Cardiac muscle cell (in vitro differentiated cells and primary cell): ENCODE measurements around the gene MYO5B. TPM values are rescaled to one million over a fixed set of nuclear protein-coding genes. Genes with fewer than 3 reads are reported as not detected.

Experiments
- DNase-seq, 2 donors: peaks; one replicate each; pipeline versions ENCODE4 v3.0.0 to v3.0.0-alpha.2; 2010 to 2017; ENCODE audit warnings: low read depth in 1 of 2, low spot score in 1 of 2
- H3K27ac ChIP-seq: fragments of 200-600 bp; sonication (generic); 2 replicates; pipeline ENCODE4 v1.5.1; 2016
- H3K27me3 ChIP-seq: fragments of 200-600 bp; sonication (generic); 2 replicates; pipeline ENCODE4 v1.6.0; 2016; ENCODE audit warnings: control low read depth
- H3K36me3 ChIP-seq: fragments of 200-600 bp; sonication (generic); 2 replicates; pipeline ENCODE4 v1.5.1; 2016; ENCODE audit warnings: control low read depth
- H3K4me1 ChIP-seq: fragments of 200-600 bp; sonication (generic); 2 replicates; pipeline ENCODE4 v1.8.1; 2017; ENCODE audit warnings: low read depth, mild to moderate bottlenecking, mixed run types
- H3K4me3 ChIP-seq: fragments of 200-600 bp; sonication (generic); 2 replicates; pipeline ENCODE4 v1.5.1; 2016; ENCODE audit warnings: mild to moderate bottlenecking
- H3K9me3 ChIP-seq: fragments of 200-600 bp; sonication (generic); 2 replicates; pipeline ENCODE4 v1.5.1; 2017; ENCODE audit warnings: low read depth, mild to moderate bottlenecking, control low read depth
- polyA plus RNA-seq: library from polyadenylated mRNA; unstranded; fragments of >200 nt; fragmentation: Nextera tagmentation; extraction: Ambion mirVana; gene quantifications from 2 replicates; pipeline ENCODE4 v1.2.1, GENCODE V29; 2016
- total RNA-seq: library from RNA; depleted of rRNA; stranded (reverse); fragments of >200 nt; gene quantifications from 2 replicates; pipeline ENCODE4 v1.2.3, GENCODE V29; 2016
- TF ChIP-seq, protein P1 (sequence below): IDR thresholded peaks from 2 replicates; pipeline ENCODE4 v1.5.1; 2012; ENCODE audit warnings: low read depth, mild to moderate bottlenecking, low read length

MYO5B gene
- total and polyA plus RNA-seq, 2 experiments from 2014 or later = 3.0 to 16.7 TPM

DNA sequence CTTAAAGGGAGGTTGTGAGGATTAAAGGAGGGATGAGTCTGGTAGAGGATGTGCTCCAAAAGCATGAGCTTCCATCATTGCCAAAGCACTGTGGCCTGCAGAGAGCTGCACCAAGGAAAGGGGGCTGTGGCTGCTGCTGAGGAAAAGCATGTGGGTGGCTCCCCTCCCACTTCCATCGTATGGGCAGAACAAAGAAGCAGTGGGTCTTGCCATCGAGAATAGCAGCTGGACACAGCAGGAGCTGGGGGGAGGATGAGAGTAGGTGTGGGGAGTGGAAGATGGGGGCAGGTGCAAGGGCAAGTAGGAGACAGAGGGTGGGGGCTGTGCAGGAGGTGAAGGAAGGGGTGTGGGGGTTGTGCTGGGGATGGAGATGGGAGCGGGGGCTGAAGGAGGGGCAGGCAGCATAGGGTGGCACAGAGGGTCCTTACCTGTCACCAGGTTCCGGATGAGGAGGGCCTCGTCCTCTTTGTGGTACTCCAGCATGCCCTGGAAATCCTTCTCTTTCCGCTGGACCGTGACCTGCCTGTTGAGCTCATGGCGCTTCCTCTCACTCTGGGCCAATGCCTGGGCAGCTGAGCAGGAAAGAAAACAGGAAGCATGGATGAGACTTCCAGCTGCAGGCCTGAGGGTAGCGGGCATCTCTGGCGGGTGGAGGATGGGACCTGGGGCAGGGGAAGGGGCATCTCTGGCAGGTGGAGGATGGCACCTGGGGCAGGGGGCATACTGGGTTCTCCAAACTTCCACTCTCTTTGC is 348.1 kb downstream of the MYO5B start:
- TF ChIP-seq, protein P1, sequence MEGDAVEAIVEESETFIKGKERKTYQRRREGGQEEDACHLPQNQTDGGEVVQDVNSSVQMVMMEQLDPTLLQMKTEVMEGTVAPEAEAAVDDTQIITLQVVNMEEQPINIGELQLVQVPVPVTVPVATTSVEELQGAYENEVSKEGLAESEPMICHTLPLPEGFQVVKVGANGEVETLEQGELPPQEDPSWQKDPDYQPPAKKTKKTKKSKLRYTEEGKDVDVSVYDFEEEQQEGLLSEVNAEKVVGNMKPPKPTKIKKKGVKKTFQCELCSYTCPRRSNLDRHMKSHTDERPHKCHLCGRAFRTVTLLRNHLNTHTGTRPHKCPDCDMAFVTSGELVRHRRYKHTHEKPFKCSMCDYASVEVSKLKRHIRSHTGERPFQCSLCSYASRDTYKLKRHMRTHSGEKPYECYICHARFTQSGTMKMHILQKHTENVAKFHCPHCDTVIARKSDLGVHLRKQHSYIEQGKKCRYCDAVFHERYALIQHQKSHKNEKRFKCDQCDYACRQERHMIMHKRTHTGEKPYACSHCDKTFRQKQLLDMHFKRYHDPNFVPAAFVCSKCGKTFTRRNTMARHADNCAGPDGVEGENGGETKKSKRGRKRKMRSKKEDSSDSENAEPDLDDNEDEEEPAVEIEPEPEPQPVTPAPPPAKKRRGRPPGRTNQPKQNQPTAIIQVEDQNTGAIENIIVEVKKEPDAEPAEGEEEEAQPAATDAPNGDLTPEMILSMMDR = no peak
- Histone ChIP-seq H3K27ac (no peak overlapping the region), H3K9me3 (no peaks in the 10 kb centered on the region), H3K36me3 (no peaks in the 10 kb centered on the region), H3K4me1 (no peaks in the 10 kb centered on the region), H3K4me3 (no peak overlapping the region), H3K27me3 (no peaks in the 10 kb centered on the region)
- DNase-seq = no peak

DNA sequence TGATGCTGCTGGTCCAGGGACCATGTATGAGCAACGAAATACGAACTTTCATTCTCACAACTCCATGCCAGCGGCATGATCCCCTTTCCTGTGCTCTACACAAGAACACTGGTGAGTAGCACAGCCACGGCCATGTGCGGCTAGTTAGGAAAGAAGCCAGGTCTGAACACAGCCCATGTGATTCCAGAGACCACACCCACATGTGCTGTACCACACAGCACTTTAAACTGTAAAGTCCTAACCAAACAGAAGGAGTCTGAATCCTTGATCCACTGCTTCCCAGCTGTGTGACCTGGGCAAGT is 348.6 kb downstream of the MYO5B start:
- H3K27ac ChIP-seq = no peak overlapping the region
- no peaks in the 10 kb centered on the region for H3K4me1 ChIP-seq
- TF ChIP-seq, protein P1 = no peak
- DNase-seq = peak in 1 of 2 donors; percentile 60
- no peaks in the 10 kb centered on the region for H3K9me3 ChIP-seq
- no peaks in the 10 kb centered on the region for H3K27me3 ChIP-seq
- H3K36me3 ChIP-seq = no peaks in the 10 kb centered on the region
- H3K4me3 ChIP-seq = no peak overlapping the region

- H3K4me3 ChIP-seq = no peak overlapping the region
- TF ChIP-seq, protein P1 = no peak
- H3K9me3 ChIP-seq = no peaks in the 10 kb centered on the region
- H3K27ac ChIP-seq = no peak overlapping the region
- H3K4me1 ChIP-seq = no peaks in the 10 kb centered on the region
- H3K36me3 ChIP-seq = no peaks in the 10 kb centered on the region
- no peaks in the 10 kb centered on the region for H3K27me3 ChIP-seq
- no peak for DNase-seq
These were observed 349.2 kb downstream of the MYO5B start for GRCh38 chr18:49845629-49846360.

DNA sequence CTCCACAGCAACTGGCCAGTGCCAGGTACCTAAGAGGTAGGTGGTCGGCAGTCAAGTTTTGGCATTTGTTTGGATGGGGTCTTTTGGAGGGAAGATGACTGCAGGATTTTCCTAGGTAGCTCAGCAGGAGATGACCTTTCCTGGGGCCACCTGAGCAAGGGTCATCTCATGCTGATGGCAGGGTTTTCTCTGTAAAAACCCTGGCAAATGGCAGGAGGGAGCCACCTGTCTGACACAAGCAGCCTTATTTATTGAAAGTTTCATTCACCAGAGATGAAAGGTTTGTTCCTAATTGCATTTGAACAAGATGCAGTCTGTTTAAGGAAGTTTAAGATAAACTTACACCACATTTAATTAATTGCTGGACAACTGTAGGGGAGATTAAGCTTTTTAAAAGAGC is 350.0 kb downstream of the MYO5B start:
- no peak for DNase-seq
- no peaks in the 10 kb centered on the region for H3K4me1 ChIP-seq
- no peaks in the 10 kb centered on the region for H3K36me3 ChIP-seq
- H3K27me3 ChIP-seq = no peaks in the 10 kb centered on the region
- TF ChIP-seq, protein P1 = no peak
- no peak overlapping the region for H3K27ac ChIP-seq
- no peaks in the 10 kb centered on the region for H3K9me3 ChIP-seq
- no peak overlapping the region for H3K4me3 ChIP-seq

DNA sequence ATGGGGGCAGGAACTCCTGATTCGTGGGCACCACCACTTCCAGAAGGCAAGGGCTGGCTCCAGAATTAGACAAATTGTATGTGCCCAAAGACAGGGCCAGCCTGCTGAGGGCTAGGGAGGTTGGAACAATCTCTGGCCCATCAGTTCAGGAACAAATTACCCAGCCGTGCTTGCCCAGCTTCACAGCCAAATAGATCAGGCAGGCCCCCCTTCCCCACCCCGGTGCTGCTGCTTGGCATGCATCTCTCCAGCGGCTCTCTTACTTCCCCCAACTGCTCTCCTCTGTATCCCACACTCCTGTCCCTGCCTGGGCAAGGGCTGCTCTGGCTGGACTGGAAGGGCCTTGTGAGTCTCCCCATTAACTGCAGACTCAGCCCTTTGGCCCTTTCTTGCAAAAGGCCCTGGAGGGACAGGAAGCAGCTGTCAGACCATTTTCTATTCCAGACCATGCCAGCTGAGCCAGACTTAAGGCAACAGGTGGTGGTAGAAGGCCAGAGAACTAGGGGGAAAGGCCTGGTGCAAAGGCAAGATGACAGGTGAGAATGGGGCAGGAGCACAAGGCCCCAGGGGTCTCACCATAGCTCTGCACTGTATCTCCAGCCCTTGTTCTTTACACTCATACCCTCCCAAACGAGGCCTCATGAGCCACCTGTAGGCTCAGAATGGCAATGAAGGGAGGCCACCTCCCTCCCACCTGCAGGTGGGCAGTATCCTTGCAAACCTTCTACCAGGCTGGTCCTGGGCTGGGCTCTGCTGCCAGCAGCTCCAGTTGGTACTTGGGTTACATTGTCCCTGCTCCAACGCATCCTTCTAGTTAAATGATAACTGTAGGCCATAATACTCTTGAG is 350.9 kb downstream of the MYO5B start:
- Histone ChIP-seq H3K36me3 (no peaks in the 10 kb centered on the region), H3K4me1 (no peaks in the 10 kb centered on the region), H3K4me3 (no peak overlapping the region), H3K27me3 (no peaks in the 10 kb centered on the region), H3K9me3 (no peaks in the 10 kb centered on the region), H3K27ac (no peak overlapping the region)
- TF ChIP-seq, protein P1 = no peak
- DNase-seq = no peak
